GM23338 (cell line): ENCODE results near the gene SPATA25. TPM values are rescaled to one million over a fixed set of nuclear protein-coding genes. Genes with fewer than 3 reads are reported as not detected.
A peak's percentile ranks its signal among the peaks of the same experiment; 100 is the strongest.

Experiments
- ATAC-seq: fragments of 200-7000 bp; cut with Tn5 transposase; 3 replicates; pipeline ENCODE4 v1.9.1; 2020
- DNase-seq: peaks from one replicate; pipeline ENCODE4 v3.0.0-alpha.2; 2015; ENCODE audit warnings: low spot score
- H2AFZ ChIP-seq: fragments of 200-600 bp; sonication (generic); 2 replicates; pipeline ENCODE4 v1.8.0; 2016; ENCODE audit warnings: antibody characterized with exemption, mild to moderate bottlenecking, moderate library complexity
- H3F3A ChIP-seq: fragments of 200-600 bp; sonication (generic); replicated peaks from 2 replicates; pipeline ENCODE4 v1.8.0; 2017; ENCODE audit warnings: antibody characterized with exemption, mixed run types, low read depth
- H3K27ac ChIP-seq: fragments of 200-600 bp; sonication (generic); 2 replicates; pipeline ENCODE4 v1.6.1; 2016; ENCODE audit warnings: low read depth
- H3K27me3 ChIP-seq: fragments of 200-600 bp; sonication (generic); 2 replicates; pipeline ENCODE4 v1.8.0; 2016; ENCODE audit warnings: mild to moderate bottlenecking, mixed run types, moderate library complexity; ENCODE audit not compliant: insufficient read depth
- H3K36me3 ChIP-seq: fragments of 200-600 bp; sonication (generic); 2 replicates; pipeline ENCODE4 v1.8.0; 2016; ENCODE audit warnings: mild to moderate bottlenecking; ENCODE audit not compliant: insufficient read depth
- H3K4me1 ChIP-seq: fragments of 200-600 bp; sonication (generic); 2 replicates; pipeline ENCODE4 v1.8.0; 2016; ENCODE audit warnings: mild to moderate bottlenecking, moderate library complexity; ENCODE audit not compliant: insufficient read depth
- H3K4me2 ChIP-seq: fragments of 200-600 bp; sonication (generic); 2 replicates; pipeline ENCODE4 v1.7.1; 2017; ENCODE audit warnings: mixed run types
- H3K4me3 ChIP-seq: fragments of 200-600 bp; sonication (generic); 2 replicates; pipeline ENCODE4 v1.6.1; 2016; ENCODE audit warnings: mixed run types
- H3K79me2 ChIP-seq: fragments of 200-600 bp; sonication (generic); replicated peaks from 2 replicates; pipeline ENCODE4 v1.8.0; 2017; ENCODE audit warnings: mild to moderate bottlenecking; ENCODE audit not compliant: insufficient read depth
- H3K9me2 ChIP-seq: fragments of 200-600 bp; sonication (generic); 2 replicates; pipeline ENCODE4 v1.8.0; 2017; ENCODE audit not compliant: insufficient read depth
- H4K20me1 ChIP-seq: fragments of 200-600 bp; sonication (generic); replicated peaks from 2 replicates; pipeline ENCODE4 v1.8.0; 2017; ENCODE audit warnings: mild to moderate bottlenecking; ENCODE audit not compliant: insufficient read depth
- H3K27ac Mint-ChIP-seq: 2 replicates; pipeline ENCODE4 v1.8.0; 2020; ENCODE audit warnings: inconsistent platforms, mild to moderate bottlenecking, moderate library complexity, mixed read lengths
- H3K27me3 Mint-ChIP-seq: 3 replicates; pipeline ENCODE4 v1.8.0; 2022; ENCODE audit warnings: low read depth, mild to moderate bottlenecking, moderate library complexity, mixed read lengths, inconsistent platforms; ENCODE audit not compliant: insufficient read depth, poor library complexity
- H3K36me3 Mint-ChIP-seq: 3 replicates; pipeline ENCODE4 v1.8.0; 2021; ENCODE audit warnings: low read depth, mild to moderate bottlenecking, inconsistent platforms, moderate library complexity, mixed read lengths
- H3K4me1 Mint-ChIP-seq: 3 replicates; pipeline ENCODE4 v1.8.0; 2020; ENCODE audit warnings: mild to moderate bottlenecking, inconsistent platforms, mixed read lengths
- H3K4me3 Mint-ChIP-seq: 3 replicates; pipeline ENCODE4 v1.8.0; 2021; ENCODE audit warnings: moderate library complexity, mild to moderate bottlenecking, inconsistent platforms, mixed read lengths
- H3K9me3 Mint-ChIP-seq: 3 replicates; pipeline ENCODE4 v1.8.0; 2020; ENCODE audit warnings: moderate library complexity, mild to moderate bottlenecking, inconsistent platforms, mixed read lengths
- CREB1 ChIP-seq: fragments of 250-450 bp; sonication (Bioruptor Pico); IDR thresholded peaks from 2 replicates; pipeline ENCODE4 v1.5.0; 2020; ENCODE audit warnings: low read depth, mild to moderate bottlenecking, moderate library complexity
- ETS1 ChIP-seq: IDR thresholded peaks from 2 replicates; pipeline ENCODE4 v1.6.1; 2016; ENCODE audit warnings: antibody characterized with exemption
- EZH2 ChIP-seq: fragments of 200-600 bp; sonication (generic); IDR thresholded peaks from one replicate; pipeline ENCODE4 v1.8.0; 2017; ENCODE audit warnings: antibody characterized with exemption, mild to moderate bottlenecking, low read depth; ENCODE audit not compliant: unreplicated experiment
- EZH2phosphoT487 ChIP-seq: fragments of 200-600 bp; sonication (generic); IDR thresholded peaks from one replicate; pipeline ENCODE4 v1.8.1; 2018; ENCODE audit warnings: antibody characterized with exemption; ENCODE audit not compliant: unreplicated experiment
- JUNB ChIP-seq: IDR thresholded peaks from one replicate; pipeline ENCODE4 v1.6.1; 2016; ENCODE audit warnings: antibody characterized with exemption; ENCODE audit not compliant: unreplicated experiment
- NANOG ChIP-seq: IDR thresholded peaks from 2 replicates; pipeline ENCODE4 v1.6.1; 2016; ENCODE audit warnings: antibody characterized with exemption, borderline replicate concordance
- POLR2AphosphoS5 ChIP-seq: IDR thresholded peaks from 2 replicates; pipeline ENCODE4 v1.6.1; 2016; ENCODE audit warnings: antibody characterized with exemption, low read depth
- REST ChIP-seq: IDR thresholded peaks from one replicate; pipeline ENCODE4 v1.6.1; 2018; ENCODE audit warnings: antibody characterized with exemption; ENCODE audit not compliant: unreplicated experiment
- STAT1 ChIP-seq: IDR thresholded peaks from one replicate; pipeline ENCODE4 v1.6.1; 2016; ENCODE audit warnings: antibody characterized with exemption; ENCODE audit not compliant: unreplicated experiment
- ZNF114 ChIP-seq: fragments of 250-450 bp; sonication (Bioruptor Pico); IDR thresholded peaks from 2 replicates; pipeline ENCODE4 v1.5.0; 2020; ENCODE audit warnings: mild to moderate bottlenecking, moderate library complexity
- ZNF331 ChIP-seq: fragments of 250-450 bp; sonication (Bioruptor Pico); IDR thresholded peaks from 2 replicates; pipeline ENCODE4 v1.5.0; 2020; ENCODE audit warnings: low read depth, mild to moderate bottlenecking, moderate library complexity
- ZNF462 ChIP-seq: fragments of 250-450 bp; sonication (Bioruptor Pico); IDR thresholded peaks from 2 replicates; pipeline ENCODE4 v1.5.0; 2020; ENCODE audit warnings: mild to moderate bottlenecking, moderate library complexity
- polyA plus RNA-seq: library from polyadenylated mRNA; unstranded; fragments of >200 nt; fragmentation: Nextera tagmentation; extraction: Ambion mirVana; gene quantifications from 2 replicates; pipeline ENCODE4 v1.2.1, GENCODE V29; 2016
- total RNA-seq: library from RNA; depleted of rRNA; stranded (reverse); fragments of >200 nt; shearing (Covaris generic); gene quantifications from 2 replicates; pipeline ENCODE4 v1.2.3, GENCODE V29; 2014
- TF ChIP-seq, protein P1 (sequence below), 2 experiments: fragments of 200-600 bp in 1 of 2; sonication (generic) in 1 of 2; conservative IDR thresholded peaks; 2 replicates each; pipeline versions ENCODE4 v1.5.1 to v1.6.1; 2016 to 2017; ENCODE audit warnings: antibody characterized with exemption in 2 of 2, low read depth in 2 of 2, mild to moderate bottlenecking in 2 of 2, moderate library complexity in 1 of 2

Gene SPATA25
- total and polyA plus RNA-seq, 2 experiments from 2014 or later: 7.5 TPM; not detected in 1

DNA sequence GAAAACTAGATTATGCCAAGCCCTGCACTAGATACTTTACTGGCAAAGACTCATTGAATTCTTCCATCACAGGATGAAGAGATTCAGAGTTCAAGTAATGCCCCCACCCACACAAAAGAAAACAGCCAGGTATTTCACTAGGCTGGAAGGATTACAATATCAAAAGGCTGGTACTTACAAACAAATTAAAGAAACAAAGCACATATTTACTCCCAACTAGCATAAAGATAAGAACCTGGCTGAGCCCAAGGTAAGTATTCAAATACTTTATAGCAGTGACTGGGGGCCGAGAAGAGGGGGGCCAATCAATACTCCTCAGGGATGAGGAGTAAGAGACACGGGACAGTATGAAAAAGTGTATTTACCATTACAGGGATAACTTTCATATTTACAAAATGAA is 33.9 kb downstream of the SPATA25 start:
- H3K27ac Mint-ChIP-seq: peak overlapping the region; percentile 94
- H3K27me3 ChIP-seq: no peaks in the 10 kb centered on the region
- H3K9me3 Mint-ChIP-seq: no peaks in the 10 kb centered on the region
- peaks cover 4% of the 10 kb centered on the region; the same call in 1 of the 2 replicates for H3K36me3 ChIP-seq
- H3K4me1 ChIP-seq: peaks cover 39% of the 10 kb centered on the region
- H3K36me3 Mint-ChIP-seq: peaks cover 32% of the 10 kb centered on the region
- no peaks in the 10 kb centered on the region for H3K9me2 ChIP-seq
- ATAC-seq (peak; percentile 7), DNase-seq (peak; percentile 87)
- H3K4me3 Mint-ChIP-seq: peak overlapping the region; percentile 58
- peaks cover 48% of the 10 kb centered on the region for H3K4me1 Mint-ChIP-seq
- no peak for TF ChIP-seq EZH2
- TF ChIP-seq JUNB: no peak
- peak; percentile 96 for TF ChIP-seq NANOG
- no peak for TF ChIP-seq ZNF331
- no peak for TF ChIP-seq ZNF462
- peak; percentile 26; the same call in 1 of the 2 replicates for TF ChIP-seq POLR2AphosphoS5
- no peak for TF ChIP-seq EZH2phosphoT487
- no peak for TF ChIP-seq ETS1
- TF ChIP-seq REST: no peak
- TF ChIP-seq, protein P1, sequence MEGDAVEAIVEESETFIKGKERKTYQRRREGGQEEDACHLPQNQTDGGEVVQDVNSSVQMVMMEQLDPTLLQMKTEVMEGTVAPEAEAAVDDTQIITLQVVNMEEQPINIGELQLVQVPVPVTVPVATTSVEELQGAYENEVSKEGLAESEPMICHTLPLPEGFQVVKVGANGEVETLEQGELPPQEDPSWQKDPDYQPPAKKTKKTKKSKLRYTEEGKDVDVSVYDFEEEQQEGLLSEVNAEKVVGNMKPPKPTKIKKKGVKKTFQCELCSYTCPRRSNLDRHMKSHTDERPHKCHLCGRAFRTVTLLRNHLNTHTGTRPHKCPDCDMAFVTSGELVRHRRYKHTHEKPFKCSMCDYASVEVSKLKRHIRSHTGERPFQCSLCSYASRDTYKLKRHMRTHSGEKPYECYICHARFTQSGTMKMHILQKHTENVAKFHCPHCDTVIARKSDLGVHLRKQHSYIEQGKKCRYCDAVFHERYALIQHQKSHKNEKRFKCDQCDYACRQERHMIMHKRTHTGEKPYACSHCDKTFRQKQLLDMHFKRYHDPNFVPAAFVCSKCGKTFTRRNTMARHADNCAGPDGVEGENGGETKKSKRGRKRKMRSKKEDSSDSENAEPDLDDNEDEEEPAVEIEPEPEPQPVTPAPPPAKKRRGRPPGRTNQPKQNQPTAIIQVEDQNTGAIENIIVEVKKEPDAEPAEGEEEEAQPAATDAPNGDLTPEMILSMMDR (conservative IDR thresholded peaks at IDR 0.05; ENCODE audit: low read depth in 2 of 2): no peak
- TF ChIP-seq CREB1 (CRISPR knock-in tag): peak; percentile 53; the same call in 1 of the 2 replicates
- TF ChIP-seq ZNF114: no peak
- TF ChIP-seq STAT1: no peak
- no peak overlapping the region for H2AFZ ChIP-seq
- H3F3A ChIP-seq: no peaks in the 10 kb centered on the region
- peak overlapping the region; percentile 17 for H3K4me2 ChIP-seq
- no peaks in the 10 kb centered on the region for H4K20me1 ChIP-seq
- 0 out of 2 replicates have a peak overlapping the region, but pooled peaks have one; percentile 4 for H3K4me3 ChIP-seq
- peaks cover 14% of the 10 kb centered on the region for H3K27me3 Mint-ChIP-seq
- peak overlapping the region; percentile 75 for H3K27ac ChIP-seq
- peaks cover 37% of the 10 kb centered on the region for H3K79me2 ChIP-seq
